Stimulated activated CD8-positive, alpha-beta memory T cell treated with anti-CD3 and anti-CD28 coated beads, Interleukin-15, amount 100 ng/mL, for 48 hours (primary cell): ENCODE data around the gene TRMU.
A peak's percentile ranks its signal among the peaks of the same experiment; 100 is the strongest.

Source experiments
- DNase-seq, 2 donors: peaks; one replicate each; pipeline ENCODE4 v3.0.0-alpha.2; 2020; ENCODE audit warnings: low read depth in 2 of 2

Gene TRMU

GRCh38 chr22:46355996-46356471 lies 20.5 kb downstream of the TRMU start:
- DNase-seq: no peak

- DNase-seq: no peak
These were observed 21.3 kb downstream of the TRMU start for GRCh38 chr22:46356496-46357480.

GRCh38 chr22:46357711-46358520 lies 22.4 kb downstream of the TRMU start:
- DNase-seq: no peak

GRCh38 chr22:46358766-46359165 lies 23.3 kb downstream of the TRMU start:
- no peak for DNase-seq

GRCh38 chr22:46359362-46359761 lies 23.8 kb downstream of the TRMU start:
- no peak for DNase-seq

- DNase-seq: no peak
These were observed 24.6 kb downstream of the TRMU start for GRCh38 chr22:46360097-46360496.

- no peak for DNase-seq
These were observed 25.4 kb downstream of the TRMU start for GRCh38 chr22:46360891-46361290.

- DNase-seq: no peak
These were observed 26.3 kb downstream of the TRMU start for GRCh38 chr22:46361826-46362202.

- no peak for DNase-seq
These were observed 26.9 kb downstream of the TRMU start for GRCh38 chr22:46362203-46362933.

GRCh38 chr22:46362934-46363515 lies 27.5 kb downstream of the TRMU start:
- DNase-seq: no peak

- no peak for DNase-seq
These were observed 28.3 kb downstream of the TRMU start for GRCh38 chr22:46363611-46364321.

- no peak for DNase-seq
These were observed 29.0 kb downstream of the TRMU start for GRCh38 chr22:46364341-46365165.

GRCh38 chr22:46365166-46365624 lies 29.7 kb downstream of the TRMU start:
- no peak for DNase-seq

GRCh38 chr22:46366327-46366731 lies 30.8 kb downstream of the TRMU start:
- no peak for DNase-seq

- DNase-seq: no peak
These were observed 31.5 kb downstream of the TRMU start for GRCh38 chr22:46366801-46367706.

- peak; percentile 41 to 50 for DNase-seq
These were observed 32.2 kb downstream of the TRMU start for GRCh38 chr22:46367707-46368191.

- DNase-seq: no peak
These were observed 32.9 kb downstream of the TRMU start for GRCh38 chr22:46368422-46368821.

GRCh38 chr22:46368871-46369715 lies 33.6 kb downstream of the TRMU start:
- DNase-seq: no peak
